Stimulated activated CD8-positive, alpha-beta memory T cell treated with anti-CD3 and anti-CD28 coated beads, Interleukin-7, amount 100 ng/mL, for 1 hour (primary cell): ENCODE results near the gene COPZ1.

Experiments
- DNase-seq, 2 donors: peaks; one replicate each; pipeline ENCODE4 v3.0.0-alpha.2; 2020; ENCODE audit warnings: low read depth in 2 of 2

The COPZ1 gene

GRCh38 chr12:54394281-54394719, 69.4 kb downstream of the COPZ1 start:
- DNase-seq = no peak

- no peak for DNase-seq
Observed at GRCh38 chr12:54394986-54395385, 70.1 kb downstream of the COPZ1 start.

- DNase-seq = no peak
Observed at GRCh38 chr12:54395545-54395944, 70.6 kb downstream of the COPZ1 start.

GRCh38 chr12:54397157-54397556, 72.2 kb downstream of the COPZ1 start:
- DNase-seq = no peak

- no peak for DNase-seq
Observed at GRCh38 chr12:54398218-54398617, 73.3 kb downstream of the COPZ1 start.

- DNase-seq = peak; percentile 74 to 85
Observed at GRCh38 chr12:54398995-54399793, 74.3 kb downstream of the COPZ1 start.

GRCh38 chr12:54401119-54401518, 76.2 kb downstream of the COPZ1 start:
- no peak for DNase-seq
